Islet of Langerhans (tissue), 1 donor: Measurements from ENCODE around the gene FYB1.
"Not testable (repeated sequence)": the region's sequence is repeated elsewhere in the genome, so short reads cannot be mapped to it uniquely, and the experiment has no call there.

Source experiments
- FAIRE-seq: peaks from one replicate; lab custom pipeline; 2011; peaks lifted over from hg19 to GRCh38; lab: Jason Lieb, UNC

FYB1 gene, protein sequence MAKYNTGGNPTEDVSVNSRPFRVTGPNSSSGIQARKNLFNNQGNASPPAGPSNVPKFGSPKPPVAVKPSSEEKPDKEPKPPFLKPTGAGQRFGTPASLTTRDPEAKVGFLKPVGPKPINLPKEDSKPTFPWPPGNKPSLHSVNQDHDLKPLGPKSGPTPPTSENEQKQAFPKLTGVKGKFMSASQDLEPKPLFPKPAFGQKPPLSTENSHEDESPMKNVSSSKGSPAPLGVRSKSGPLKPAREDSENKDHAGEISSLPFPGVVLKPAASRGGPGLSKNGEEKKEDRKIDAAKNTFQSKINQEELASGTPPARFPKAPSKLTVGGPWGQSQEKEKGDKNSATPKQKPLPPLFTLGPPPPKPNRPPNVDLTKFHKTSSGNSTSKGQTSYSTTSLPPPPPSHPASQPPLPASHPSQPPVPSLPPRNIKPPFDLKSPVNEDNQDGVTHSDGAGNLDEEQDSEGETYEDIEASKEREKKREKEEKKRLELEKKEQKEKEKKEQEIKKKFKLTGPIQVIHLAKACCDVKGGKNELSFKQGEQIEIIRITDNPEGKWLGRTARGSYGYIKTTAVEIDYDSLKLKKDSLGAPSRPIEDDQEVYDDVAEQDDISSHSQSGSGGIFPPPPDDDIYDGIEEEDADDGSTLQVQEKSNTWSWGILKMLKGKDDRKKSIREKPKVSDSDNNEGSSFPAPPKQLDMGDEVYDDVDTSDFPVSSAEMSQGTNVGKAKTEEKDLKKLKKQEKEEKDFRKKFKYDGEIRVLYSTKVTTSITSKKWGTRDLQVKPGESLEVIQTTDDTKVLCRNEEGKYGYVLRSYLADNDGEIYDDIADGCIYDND

GRCh38 chr5:39219437-39219836 lies at the start of gene FYB1:
FYB1 (minus strand) TSS chr5:39219563; CDS start chr5:39202960, 16,603 bp downstream.
- no peak for FAIRE-seq

- no peak for FAIRE-seq
Measured at GRCh38 chr5:39267186-39267585, 47.8 kb upstream of the FYB1 start.

GRCh38 chr5:39266442-39266841 lies 47.1 kb upstream of the FYB1 start:
- no peak for FAIRE-seq

DNA sequence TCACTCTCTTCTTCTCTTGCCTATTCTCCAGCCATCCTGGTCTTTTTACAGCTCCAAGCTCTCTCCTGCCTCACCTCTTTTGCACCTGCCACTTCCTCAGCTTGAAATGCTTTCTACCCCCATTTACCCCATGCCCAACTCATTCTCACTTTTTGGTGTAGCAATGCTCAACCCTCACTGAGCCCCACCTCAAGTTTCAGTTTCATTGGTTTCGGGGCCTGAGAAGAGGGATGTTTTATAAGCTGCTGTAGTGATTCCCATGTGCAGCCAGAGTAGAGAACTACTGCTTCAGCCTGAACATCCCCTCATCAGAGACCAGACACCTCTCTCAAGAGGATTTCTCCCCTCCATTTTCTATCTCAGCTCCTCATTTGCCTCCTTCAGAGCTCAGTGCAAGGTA lies 45.2 kb upstream of the FYB1 start:
- FAIRE-seq, result no peak

DNA sequence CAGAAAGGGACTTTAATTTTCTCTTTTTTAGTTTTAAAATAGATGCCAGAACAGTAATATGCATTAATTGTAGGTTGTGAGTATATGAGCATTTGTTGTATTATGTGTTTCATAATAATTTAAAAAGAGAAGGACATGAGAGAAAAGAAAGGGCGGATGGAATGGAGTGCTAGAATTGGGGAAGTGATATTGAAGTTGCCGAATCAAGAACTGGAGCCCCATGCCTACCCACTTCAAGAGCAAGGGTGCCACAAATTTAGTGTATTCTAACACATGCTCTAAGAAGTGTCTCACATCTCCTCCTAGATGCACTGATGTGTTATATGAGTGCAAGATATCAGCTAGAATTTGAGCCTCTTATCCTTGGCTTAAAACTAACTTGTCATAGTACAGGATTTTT lies 43.6 kb upstream of the FYB1 start:
- FAIRE-seq, result no peak

DNA sequence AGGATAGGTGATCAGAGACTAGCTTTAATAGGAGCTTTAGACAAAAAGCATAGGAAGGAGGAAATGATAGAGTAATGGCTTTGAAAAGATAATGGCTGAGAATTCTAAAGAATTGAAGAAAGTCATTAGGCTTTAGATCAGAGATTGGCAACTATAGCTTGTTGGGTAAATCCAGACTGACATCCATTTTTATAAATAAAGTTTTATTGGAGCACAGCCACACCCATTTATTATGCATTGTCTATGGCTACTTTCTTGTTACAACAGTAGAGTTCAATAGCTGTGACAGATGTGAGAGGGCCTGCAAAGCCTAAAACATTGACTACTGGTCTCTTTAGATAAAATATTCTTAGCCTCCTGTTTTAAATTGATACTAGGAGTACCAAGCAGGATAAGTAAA lies 40.7 kb upstream of the FYB1 start:
- no peak for FAIRE-seq

DNA sequence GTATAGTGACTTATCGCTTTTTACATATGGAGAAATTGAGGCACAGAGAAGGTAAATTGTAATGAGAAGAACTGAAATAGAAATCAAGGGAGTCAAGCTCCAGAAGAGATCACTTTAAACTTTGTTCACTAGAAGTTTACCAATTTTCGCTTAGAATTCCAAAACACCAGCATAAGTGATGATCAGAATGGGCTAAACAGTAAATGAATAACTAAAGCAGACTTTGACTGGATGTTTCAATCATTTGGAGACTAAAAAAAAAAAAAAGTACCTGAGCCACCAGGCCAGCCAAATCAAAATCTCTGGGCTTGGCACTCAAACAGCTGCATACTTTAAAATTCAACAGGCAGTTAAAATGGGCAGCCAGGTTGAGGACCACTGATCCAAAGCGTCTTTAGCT lies 38.2 kb upstream of the FYB1 start:
- no peak for FAIRE-seq

GRCh38 chr5:39256477-39257235 lies 37.3 kb upstream of the FYB1 start:
- no peak for FAIRE-seq

GRCh38 chr5:39255406-39255805 lies 36.0 kb upstream of the FYB1 start:
- no peak for FAIRE-seq

DNA sequence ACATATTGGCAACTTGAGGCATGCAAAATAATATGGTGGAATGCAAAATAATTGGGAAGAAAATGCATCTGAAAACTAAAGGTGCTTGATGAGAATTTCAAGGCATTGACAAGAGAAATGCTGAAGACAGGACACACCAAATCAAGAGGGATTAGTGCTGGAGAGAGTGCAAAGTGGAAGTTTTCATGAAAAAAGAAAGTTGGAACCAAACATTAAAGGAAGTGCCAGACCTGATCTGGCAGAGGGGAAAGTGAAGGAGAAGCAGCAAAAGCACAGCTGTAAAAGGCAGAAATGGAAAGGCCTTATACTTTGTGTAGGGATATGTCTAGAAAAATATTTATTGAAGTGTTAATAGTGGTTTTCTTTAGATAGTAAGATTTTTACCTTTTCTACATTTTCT lies 35.3 kb upstream of the FYB1 start:
- FAIRE-seq, result no peak

DNA sequence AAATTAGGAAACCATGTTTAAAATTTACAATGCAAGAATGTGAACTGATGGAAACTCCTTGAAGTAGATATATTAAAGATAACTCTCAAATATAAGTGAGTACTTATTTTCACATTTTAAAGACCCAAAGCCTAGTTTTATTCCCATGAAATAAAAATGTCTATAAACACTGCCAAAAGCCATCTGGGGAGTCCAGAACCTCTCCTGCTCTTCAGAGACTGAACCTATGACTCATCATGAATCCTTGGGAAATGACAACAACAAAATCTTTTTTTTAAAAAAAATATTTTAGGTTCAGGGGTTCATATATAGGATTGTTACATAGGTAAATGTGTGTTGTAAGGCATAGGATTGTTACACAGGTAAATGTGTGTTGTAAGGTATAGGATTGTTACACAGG lies 33.8 kb upstream of the FYB1 start:
- no peak for FAIRE-seq

GRCh38 chr5:39249564-39250274 lies 30.4 kb upstream of the FYB1 start:
- FAIRE-seq, result no peak

GRCh38 chr5:39249069-39249468 lies 29.7 kb upstream of the FYB1 start:
- no peak for FAIRE-seq

GRCh38 chr5:39240750-39241149 lies 21.4 kb upstream of the FYB1 start:
- no peak for FAIRE-seq

DNA sequence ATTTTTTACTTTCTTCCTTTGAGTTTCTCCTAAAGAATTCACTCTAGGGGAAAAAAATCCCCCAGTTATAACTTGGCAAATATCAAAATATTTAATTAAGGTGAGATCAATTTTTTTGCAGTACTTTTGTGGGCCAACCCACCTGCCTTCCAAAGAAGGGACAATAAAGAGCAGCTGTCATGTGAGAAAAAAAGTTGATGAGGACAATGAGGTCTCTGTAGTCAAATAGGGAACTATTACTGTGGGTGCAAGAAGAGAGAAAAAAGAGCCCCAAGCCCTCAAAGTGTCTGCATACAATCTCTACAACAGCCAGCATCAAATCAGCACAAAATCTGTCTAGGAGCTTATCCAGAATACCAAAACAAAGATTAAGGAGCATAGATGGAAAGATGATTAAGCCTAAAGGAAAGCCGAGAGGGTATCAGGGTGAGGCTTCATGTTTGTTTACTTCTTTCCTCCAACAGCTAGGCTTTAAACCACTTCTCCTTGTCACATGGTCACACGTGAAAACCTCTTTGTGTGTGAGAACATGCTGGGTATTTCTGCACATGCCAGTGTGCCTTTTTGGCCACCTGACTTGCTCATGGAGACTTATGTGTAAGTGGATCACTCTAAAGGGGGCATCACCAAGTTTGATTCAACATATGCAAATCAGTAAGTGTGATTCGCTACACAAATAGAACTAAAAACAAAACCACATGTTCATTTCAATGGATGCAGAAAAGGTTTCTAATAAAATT lies 19.2 kb upstream of the FYB1 start:
- no peak for FAIRE-seq

DNA sequence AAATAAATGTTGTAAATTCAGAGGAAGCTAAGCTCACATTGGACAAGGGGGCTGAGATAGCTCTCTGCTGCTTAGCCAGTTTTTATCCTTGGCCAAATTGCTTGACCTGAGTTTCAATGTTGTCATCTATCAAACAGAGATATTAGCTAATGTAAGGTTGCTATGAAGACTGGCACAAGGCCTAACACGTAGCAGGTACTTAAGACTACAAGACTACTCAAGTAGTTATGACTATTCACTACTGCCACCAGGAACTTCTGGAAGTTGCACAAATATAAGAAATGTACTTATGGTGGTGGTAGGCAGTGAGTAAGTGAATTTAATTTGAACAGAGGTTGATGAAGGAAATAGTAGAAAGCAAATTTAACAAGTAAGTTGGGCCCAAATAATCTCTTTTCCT lies 17.4 kb upstream of the FYB1 start:
- no peak for FAIRE-seq

GRCh38 chr5:39235648-39236047 lies 16.3 kb upstream of the FYB1 start:
- FAIRE-seq, result no peak

GRCh38 chr5:39234494-39234893 lies 15.1 kb upstream of the FYB1 start:
- FAIRE-seq, result not testable (repeated sequence)

DNA sequence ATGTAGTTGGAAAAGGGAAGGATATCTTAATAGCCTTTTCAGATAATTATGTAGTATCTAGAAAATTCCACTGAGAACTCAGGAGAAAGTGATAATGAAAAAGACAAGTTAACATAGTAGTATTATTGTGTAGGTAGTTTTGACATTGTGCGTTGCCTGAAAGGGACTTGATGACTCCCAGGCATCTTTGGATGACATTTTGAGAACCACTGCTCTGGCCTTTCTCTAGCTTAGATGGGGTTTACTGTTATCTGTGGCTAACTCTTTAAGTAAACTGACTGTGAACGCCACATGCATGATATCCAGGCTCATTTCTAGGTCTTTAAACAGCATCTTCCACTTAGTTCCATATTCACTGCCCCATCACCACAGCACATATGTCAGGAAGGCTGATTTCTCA lies 14.4 kb upstream of the FYB1 start:
- no peak for FAIRE-seq

GRCh38 chr5:39231705-39232525 lies 12.6 kb upstream of the FYB1 start:
- no peak for FAIRE-seq

GRCh38 chr5:39228596-39228995 lies 9.2 kb upstream of the FYB1 start:
- no peak for FAIRE-seq
